ENCODE measurements around the gene VAMP1. TPM values are rescaled to one million over a fixed set of nuclear protein-coding genes. Genes with fewer than 3 reads are reported as not detected.
A peak's percentile ranks its signal among the peaks of the same experiment; 100 is the strongest.

Gene VAMP1
- total RNA-seq, 2 donors from 2014 or later = 5.6 to 17.8 TPM

GRCh38 chr12:6471989-6472360 lies 1.5 kb upstream of the VAMP1 start:
- DNase-seq = no peak
- TF ChIP-seq CTCF (conservative IDR thresholded peaks at IDR 0.05) = no peak
- 97 to 100% methylated on average over 1 of the region's 1 CpG for WGBS, 2 experiments (ENCODE audit: insufficient coverage in 1 of 2, insufficient read length in 1 of 2)
- H3K9ac ChIP-seq (ENCODE audit: extremely low read depth, low read length, poor library complexity, severe bottlenecking) = no peak overlapping the region
- Mint-ChIP-seq H3K27me3 (ENCODE audit: insufficient read depth) (peaks cover 20% of the 10 kb centered on the region), H3K36me3 (ENCODE audit: low read depth) (peaks cover 12% of the 10 kb centered on the region), H3K27ac (no peak overlapping the region), H3K4me3 (no peak overlapping the region), H3K4me1 (peaks cover 18% of the 10 kb centered on the region), H3K9me3 (peaks cover 21% of the 10 kb centered on the region)
- no peaks in the 10 kb centered on the region for H3K27me3 ChIP-seq (ENCODE audit: control insufficient read depth, insufficient read depth, low read length, poor library complexity, severe bottlenecking)
- H3K27ac ChIP-seq (ENCODE audit: low read depth, low read length) = no peak overlapping the region
- H3K4me3 ChIP-seq (ENCODE audit: low read length) = no peak overlapping the region
- no peaks in the 10 kb centered on the region for H3K4me1 ChIP-seq (ENCODE audit: control insufficient read depth, insufficient read depth, low read length)
- peaks cover 8% of the 10 kb centered on the region for H3K9me3 ChIP-seq (ENCODE audit: control insufficient read depth, low read length)
- H3K36me3 ChIP-seq (ENCODE audit: control insufficient read depth, insufficient read depth, low read length) = no peaks in the 10 kb centered on the region

GRCh38 chr12:6469609-6470374 lies 685 bp downstream of the VAMP1 start:
- Histone ChIP-seq H3K27me3 (ENCODE audit: control insufficient read depth, insufficient read depth, low read length, poor library complexity, severe bottlenecking) (no peaks in the 10 kb centered on the region), H3K9me3 (ENCODE audit: control insufficient read depth, low read length) (no peaks in the 10 kb centered on the region), H3K9ac (ENCODE audit: extremely low read depth, low read length, poor library complexity, severe bottlenecking) (peak overlapping the region; percentile 68), H3K27ac (ENCODE audit: low read depth, low read length) (peak overlapping the region; percentile 39), H3K4me3 (ENCODE audit: low read length) (peak overlapping the region; percentile 85), H3K36me3 (ENCODE audit: control insufficient read depth, insufficient read depth, low read length) (peaks cover 8% of the 10 kb centered on the region), H3K4me1 (ENCODE audit: control insufficient read depth, insufficient read depth, low read length) (no peaks in the 10 kb centered on the region)
- peaks cover 18% of the 10 kb centered on the region for H3K4me1 Mint-ChIP-seq
- H3K36me3 Mint-ChIP-seq (ENCODE audit: low read depth) = peaks cover 24% of the 10 kb centered on the region
- TF ChIP-seq CTCF (conservative IDR thresholded peaks at IDR 0.05) = peak; percentile 41
- H3K27me3 Mint-ChIP-seq (ENCODE audit: insufficient read depth) = peaks cover 16% of the 10 kb centered on the region
- H3K4me3 Mint-ChIP-seq = peak overlapping the region; percentile 76
- no peak for DNase-seq
- no peak overlapping the region for H3K27ac Mint-ChIP-seq
- 31 to 50% methylated on average over 7 to 14 of the region's 16 CpGs for WGBS, 2 experiments (ENCODE audit: insufficient coverage in 1 of 2, insufficient read length in 1 of 2)
- H3K9me3 Mint-ChIP-seq = peaks cover 3% of the 10 kb centered on the region

GRCh38 chr12:6469092-6469491 lies 1.4 kb downstream of the VAMP1 start:
- H3K27me3 Mint-ChIP-seq (ENCODE audit: insufficient read depth) = peaks cover 14% of the 10 kb centered on the region
- H3K4me3 ChIP-seq (ENCODE audit: low read length) = peak overlapping the region; percentile 85
- H3K9me3 Mint-ChIP-seq = no peaks in the 10 kb centered on the region
- no peak overlapping the region for H3K27ac ChIP-seq (ENCODE audit: low read depth, low read length)
- H3K27me3 ChIP-seq (ENCODE audit: control insufficient read depth, insufficient read depth, low read length, poor library complexity, severe bottlenecking) = no peaks in the 10 kb centered on the region
- peak overlapping the region; percentile 76 for H3K4me3 Mint-ChIP-seq
- H3K9ac ChIP-seq (ENCODE audit: extremely low read depth, low read length, poor library complexity, severe bottlenecking) = no peak overlapping the region
- 92 to 100% methylated on average over 1 to 6 of the region's 6 CpGs for WGBS, 2 experiments (ENCODE audit: insufficient coverage in 1 of 2, insufficient read length in 1 of 2)
- no peak overlapping the region for H3K27ac Mint-ChIP-seq
- peaks cover 31% of the 10 kb centered on the region for H3K36me3 Mint-ChIP-seq (ENCODE audit: low read depth)
- H3K9me3 ChIP-seq (ENCODE audit: control insufficient read depth, low read length) = no peaks in the 10 kb centered on the region
- no peak for DNase-seq
- no peak for TF ChIP-seq CTCF (conservative IDR thresholded peaks at IDR 0.05)
- peaks cover 15% of the 10 kb centered on the region for H3K36me3 ChIP-seq (ENCODE audit: control insufficient read depth, insufficient read depth, low read length)
- H3K4me1 ChIP-seq (ENCODE audit: control insufficient read depth, insufficient read depth, low read length) = no peaks in the 10 kb centered on the region
- peaks cover 15% of the 10 kb centered on the region for H3K4me1 Mint-ChIP-seq

Data from endodermal cell (in vitro differentiated cells).